Ishikawa (cell line): Measurements from ENCODE around the gene DCN.

Experiments
- CREB1 ChIP-seq: IDR thresholded peaks from 2 replicates; pipeline ENCODE4 v1.6.1; 2012; ENCODE audit warnings: low read depth
- EGR1 ChIP-seq: IDR thresholded peaks from 2 replicates; pipeline ENCODE4 v1.6.1; 2012
- EP300 ChIP-seq: IDR thresholded peaks from 2 replicates; pipeline ENCODE4 v1.6.1; 2012; ENCODE audit warnings: borderline replicate concordance
- MAX ChIP-seq: IDR thresholded peaks from 2 replicates; pipeline ENCODE4 v1.6.1; 2012
- RAD21 ChIP-seq: IDR thresholded peaks from 2 replicates; pipeline ENCODE4 v1.6.1; 2012; ENCODE audit warnings: low read depth
- REST ChIP-seq: IDR thresholded peaks from 2 replicates; pipeline ENCODE4 v1.6.1; 2012; ENCODE audit warnings: low read depth, mild to moderate bottlenecking
- TAF1 ChIP-seq: IDR thresholded peaks from 2 replicates; pipeline ENCODE4 v1.6.1; 2012; ENCODE audit warnings: low read depth, mild to moderate bottlenecking
- YY1 ChIP-seq: IDR thresholded peaks from 2 replicates; pipeline ENCODE4 v1.6.1; 2012; ENCODE audit warnings: low read depth
- TF ChIP-seq, protein P1 (sequence below): IDR thresholded peaks from 2 replicates; pipeline ENCODE4 v1.6.1; 2012

DNA sequence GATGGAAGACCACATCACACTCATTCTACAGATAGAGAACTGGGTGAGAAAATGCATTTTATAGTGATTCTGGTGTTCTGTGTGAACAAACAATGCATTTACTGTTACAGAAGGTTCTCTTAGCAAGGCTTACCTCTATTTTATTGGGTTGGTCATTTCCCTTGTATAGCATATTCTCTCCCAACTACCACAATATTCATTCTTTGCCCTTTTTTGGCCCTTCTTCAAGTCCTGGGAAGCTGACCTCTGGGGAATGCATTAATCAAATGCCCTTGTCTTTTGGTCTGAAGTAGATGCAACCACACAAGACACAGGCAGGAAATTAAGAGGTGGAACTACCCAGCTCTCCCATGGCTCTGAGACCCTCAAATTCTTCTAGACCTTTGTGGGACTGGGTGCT, 19.5 kb downstream of the DCN start:
- TF ChIP-seq EP300: no peak
- TF ChIP-seq, protein P1, sequence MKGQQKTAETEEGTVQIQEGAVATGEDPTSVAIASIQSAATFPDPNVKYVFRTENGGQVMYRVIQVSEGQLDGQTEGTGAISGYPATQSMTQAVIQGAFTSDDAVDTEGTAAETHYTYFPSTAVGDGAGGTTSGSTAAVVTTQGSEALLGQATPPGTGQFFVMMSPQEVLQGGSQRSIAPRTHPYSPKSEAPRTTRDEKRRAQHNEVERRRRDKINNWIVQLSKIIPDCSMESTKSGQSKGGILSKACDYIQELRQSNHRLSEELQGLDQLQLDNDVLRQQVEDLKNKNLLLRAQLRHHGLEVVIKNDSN: no peak
- no peak for TF ChIP-seq RAD21
- TF ChIP-seq CREB1: no peak
- TF ChIP-seq REST: no peak
- no peak for TF ChIP-seq MAX
- no peak for TF ChIP-seq TAF1
- TF ChIP-seq YY1: no peak
- no peak for TF ChIP-seq EGR1
